A549 (cell line): ENCODE results near the gene GRK4.

Experiments used
- CTCF ChIP-seq: fragments of >200 bp; sonication (Bioruptor Twin); formaldehyde crosslinking; IDR thresholded peaks from 3 replicates; pipeline ENCODE4 v1.5.1; 2016
- ELK1 ChIP-seq: fragments of 150-350 bp; IDR thresholded peaks from 2 replicates; pipeline ENCODE4 v1.6.1; 2014; ENCODE audit warnings: low read depth, mild to moderate bottlenecking, low read length
- EP300 ChIP-seq, 2 experiments: fragments of >200 bp; sonication (Bioruptor Twin); formaldehyde crosslinking; IDR thresholded peaks; 2 replicates in 1 of 2; 3 replicates in 1 of 2; pipeline ENCODE4 v1.6.1; 2016 to 2017
- ESRRA ChIP-seq: fragments of 150-350 bp; IDR thresholded peaks from 2 replicates; pipeline ENCODE4 v1.6.1; 2014; ENCODE audit warnings: mild to moderate bottlenecking, low read length, borderline replicate concordance
- MYC ChIP-seq: IDR thresholded peaks from 2 replicates; pipeline ENCODE4 v1.6.1; 2012; ENCODE audit warnings: mild to moderate bottlenecking, inconsistent platforms, low read length, improper control_type of control experiment, borderline replicate concordance
- POLR2A ChIP-seq: IDR thresholded peaks from 2 replicates; pipeline ENCODE4 v1.6.1; 2012; ENCODE audit warnings: mild to moderate bottlenecking, low read length
- USF2 ChIP-seq: fragments of 450-650 bp; IDR thresholded peaks from 2 replicates; pipeline ENCODE4 v1.6.1; 2014; ENCODE audit warnings: antibody characterized with exemption
- TF ChIP-seq, protein P1 (sequence below): fragments of 200-600 bp; sonication (generic); IDR thresholded peaks from 2 replicates; pipeline ENCODE4 v1.6.1; 2016; ENCODE audit warnings: antibody characterized with exemption, mild to moderate bottlenecking, moderate library complexity

DNA sequence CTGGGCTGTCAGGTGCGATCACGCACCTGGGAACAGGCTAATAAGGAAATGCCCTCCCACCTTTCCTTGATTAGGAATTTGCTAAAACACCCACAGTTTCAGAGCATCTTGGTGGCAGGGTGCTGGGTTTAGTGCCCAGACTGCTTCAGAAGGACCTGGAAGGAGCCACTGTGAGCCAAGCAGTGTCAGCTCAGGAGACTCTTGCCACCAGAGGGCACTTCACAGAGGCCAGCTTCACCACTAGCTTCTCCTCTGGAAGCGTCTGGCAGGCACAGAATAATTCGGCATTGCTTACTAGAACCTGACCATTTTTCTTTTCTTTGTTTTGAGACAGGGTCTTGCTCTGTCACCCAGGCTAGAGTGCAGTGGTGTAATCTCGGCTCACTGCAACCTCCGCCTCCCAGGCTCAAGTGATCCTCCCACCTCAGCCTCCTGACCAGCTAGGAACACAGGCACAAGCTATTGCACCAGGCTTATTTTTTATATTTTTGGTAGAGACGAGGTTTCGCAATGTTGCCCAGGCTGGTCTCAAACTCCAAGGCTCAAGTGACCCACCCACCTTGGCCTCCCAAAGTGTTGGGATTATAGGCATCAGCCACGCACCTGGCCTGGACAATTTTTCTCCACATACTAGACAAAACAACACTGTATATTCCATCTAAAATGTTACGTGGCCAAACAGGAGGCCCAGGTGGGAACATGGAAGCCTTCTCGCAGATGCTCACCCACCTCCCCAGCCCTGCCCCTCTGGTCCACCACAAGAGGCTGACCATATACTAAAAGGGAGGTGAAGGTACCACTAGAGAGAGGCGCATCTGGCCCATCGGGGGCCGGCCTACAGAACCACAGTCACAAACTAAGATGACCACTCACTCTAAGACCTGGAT lies 14.2 kb upstream of the GRK4 start:
- TF ChIP-seq, protein P1, sequence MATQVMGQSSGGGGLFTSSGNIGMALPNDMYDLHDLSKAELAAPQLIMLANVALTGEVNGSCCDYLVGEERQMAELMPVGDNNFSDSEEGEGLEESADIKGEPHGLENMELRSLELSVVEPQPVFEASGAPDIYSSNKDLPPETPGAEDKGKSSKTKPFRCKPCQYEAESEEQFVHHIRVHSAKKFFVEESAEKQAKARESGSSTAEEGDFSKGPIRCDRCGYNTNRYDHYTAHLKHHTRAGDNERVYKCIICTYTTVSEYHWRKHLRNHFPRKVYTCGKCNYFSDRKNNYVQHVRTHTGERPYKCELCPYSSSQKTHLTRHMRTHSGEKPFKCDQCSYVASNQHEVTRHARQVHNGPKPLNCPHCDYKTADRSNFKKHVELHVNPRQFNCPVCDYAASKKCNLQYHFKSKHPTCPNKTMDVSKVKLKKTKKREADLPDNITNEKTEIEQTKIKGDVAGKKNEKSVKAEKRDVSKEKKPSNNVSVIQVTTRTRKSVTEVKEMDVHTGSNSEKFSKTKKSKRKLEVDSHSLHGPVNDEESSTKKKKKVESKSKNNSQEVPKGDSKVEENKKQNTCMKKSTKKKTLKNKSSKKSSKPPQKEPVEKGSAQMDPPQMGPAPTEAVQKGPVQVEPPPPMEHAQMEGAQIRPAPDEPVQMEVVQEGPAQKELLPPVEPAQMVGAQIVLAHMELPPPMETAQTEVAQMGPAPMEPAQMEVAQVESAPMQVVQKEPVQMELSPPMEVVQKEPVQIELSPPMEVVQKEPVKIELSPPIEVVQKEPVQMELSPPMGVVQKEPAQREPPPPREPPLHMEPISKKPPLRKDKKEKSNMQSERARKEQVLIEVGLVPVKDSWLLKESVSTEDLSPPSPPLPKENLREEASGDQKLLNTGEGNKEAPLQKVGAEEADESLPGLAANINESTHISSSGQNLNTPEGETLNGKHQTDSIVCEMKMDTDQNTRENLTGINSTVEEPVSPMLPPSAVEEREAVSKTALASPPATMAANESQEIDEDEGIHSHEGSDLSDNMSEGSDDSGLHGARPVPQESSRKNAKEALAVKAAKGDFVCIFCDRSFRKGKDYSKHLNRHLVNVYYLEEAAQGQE: no peak
- TF ChIP-seq ESRRA (no peak), MYC (no peak), CTCF (peak; percentile 28; the same call in 1 of the 3 replicates), POLR2A (no peak), EP300 (IDR thresholded peaks at IDR 0.05) (no peak), USF2 (no peak), ELK1 (no peak)
